Chondrocyte (in vitro differentiated cells): ENCODE data around the gene RC3H2. TPM values are rescaled to one million over a fixed set of nuclear protein-coding genes. Genes with fewer than 3 reads are reported as not detected.

Experiments
- total RNA-seq: library from RNA; stranded (reverse); gene quantifications from 3 replicates; pipeline ENCODE4 v1.2.1, GENCODE V29; 2021

Gene RC3H2
- total RNA-seq, 1 donor from 2014 or later = 74.6 TPM

Other genes with a start within 250 kb of the RC3H2 start
- gene OR1B1, start 247.7 kb downstream of the RC3H2 start, total RNA-seq = not detected in 3 replicates
- not detected in 3 replicates for gene OR1L1, start 243.6 kb downstream of the RC3H2 start, total RNA-seq
- not detected in 3 replicates for gene OR1L3, start 230.2 kb downstream of the RC3H2 start, total RNA-seq
- not detected in 3 replicates for gene OR1L4, start 181.4 kb downstream of the RC3H2 start, total RNA-seq
- not detected in 3 replicates for gene OR1L6, start 163.1 kb downstream of the RC3H2 start, total RNA-seq
- gene OR5C1, start 116.4 kb downstream of the RC3H2 start, total RNA-seq = not detected in 3 replicates
- not detected in 3 replicates for gene OR1K1, start 105.2 kb downstream of the RC3H2 start, total RNA-seq
- gene PDCL, start 76.8 kb downstream of the RC3H2 start, total RNA-seq = 24.9 to 28.0 TPM (median 26.4 TPM) in 3 replicates
- gene ZBTB6, start 8.0 kb upstream of the RC3H2 start, total RNA-seq = 8.1 to 8.9 TPM (median 8.6 TPM) in 3 replicates
- 5.1 to 6.9 TPM (median 6.2 TPM) in 3 replicates for gene ZBTB26, start 26.2 kb upstream of the RC3H2 start, total RNA-seq
- 91.8 to 94.2 TPM (median 92.9 TPM) in 3 replicates for gene RABGAP1, start 35.7 kb upstream of the RC3H2 start, total RNA-seq
- 3.9 to 5.5 TPM (median 4.8 TPM) in 3 replicates for gene GPR21, start 128.3 kb upstream of the RC3H2 start, total RNA-seq